ENCODE measurements around the gene TKTL1. TPM values are rescaled to one million over a fixed set of nuclear protein-coding genes. Genes with fewer than 3 reads are reported as not detected.
"Not testable (repeated sequence)": the region's sequence is repeated elsewhere in the genome, so short reads cannot be mapped to it uniquely, and the experiment has no call there.

TKTL1 gene, protein sequence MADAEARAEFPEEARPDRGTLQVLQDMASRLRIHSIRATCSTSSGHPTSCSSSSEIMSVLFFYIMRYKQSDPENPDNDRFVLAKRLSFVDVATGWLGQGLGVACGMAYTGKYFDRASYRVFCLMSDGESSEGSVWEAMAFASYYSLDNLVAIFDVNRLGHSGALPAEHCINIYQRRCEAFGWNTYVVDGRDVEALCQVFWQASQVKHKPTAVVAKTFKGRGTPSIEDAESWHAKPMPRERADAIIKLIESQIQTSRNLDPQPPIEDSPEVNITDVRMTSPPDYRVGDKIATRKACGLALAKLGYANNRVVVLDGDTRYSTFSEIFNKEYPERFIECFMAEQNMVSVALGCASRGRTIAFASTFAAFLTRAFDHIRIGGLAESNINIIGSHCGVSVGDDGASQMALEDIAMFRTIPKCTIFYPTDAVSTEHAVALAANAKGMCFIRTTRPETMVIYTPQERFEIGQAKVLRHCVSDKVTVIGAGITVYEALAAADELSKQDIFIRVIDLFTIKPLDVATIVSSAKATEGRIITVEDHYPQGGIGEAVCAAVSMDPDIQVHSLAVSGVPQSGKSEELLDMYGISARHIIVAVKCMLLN
- not detected in 2 replicates for total RNA-seq (2014; rRNA removed; shearing (Covaris generic))

DNA sequence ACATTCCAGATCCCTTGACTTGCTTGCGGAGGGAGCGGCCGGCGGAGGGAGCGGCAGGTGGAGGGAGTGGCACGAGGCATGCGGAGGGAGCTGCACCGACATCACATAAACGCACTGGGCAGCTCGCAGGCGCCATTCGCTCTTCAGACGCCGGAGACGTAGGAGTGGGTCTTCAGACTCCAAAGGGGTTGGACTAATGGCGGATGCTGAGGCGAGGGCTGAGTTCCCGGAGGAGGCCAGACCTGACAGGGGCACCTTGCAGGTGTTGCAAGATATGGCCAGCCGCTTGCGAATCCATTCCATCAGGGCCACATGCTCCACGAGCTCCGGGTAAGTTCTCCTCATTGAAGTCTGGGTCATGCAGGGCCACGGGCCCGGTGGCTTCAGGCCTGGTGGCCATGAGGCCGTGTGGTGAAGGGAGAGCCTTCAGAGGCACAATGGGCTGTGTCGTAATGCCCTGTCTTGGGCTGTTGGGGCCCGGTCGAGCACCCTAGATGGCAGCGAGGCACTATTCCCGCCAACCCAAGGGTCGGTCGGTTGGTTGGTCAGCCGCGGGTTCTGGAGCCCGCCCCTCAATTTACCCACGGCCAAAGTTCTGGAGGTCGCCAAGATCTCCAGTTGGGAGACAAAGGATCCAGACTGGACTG is at the start of gene TKTL1:
TKTL1 (plus strand) TSS at position 132 of the 647 bp plus-strand sequence; CDS start at position 197, 65 bp downstream.
- no peak for DNase-seq (ENCODE audit: low spot score)

DNA sequence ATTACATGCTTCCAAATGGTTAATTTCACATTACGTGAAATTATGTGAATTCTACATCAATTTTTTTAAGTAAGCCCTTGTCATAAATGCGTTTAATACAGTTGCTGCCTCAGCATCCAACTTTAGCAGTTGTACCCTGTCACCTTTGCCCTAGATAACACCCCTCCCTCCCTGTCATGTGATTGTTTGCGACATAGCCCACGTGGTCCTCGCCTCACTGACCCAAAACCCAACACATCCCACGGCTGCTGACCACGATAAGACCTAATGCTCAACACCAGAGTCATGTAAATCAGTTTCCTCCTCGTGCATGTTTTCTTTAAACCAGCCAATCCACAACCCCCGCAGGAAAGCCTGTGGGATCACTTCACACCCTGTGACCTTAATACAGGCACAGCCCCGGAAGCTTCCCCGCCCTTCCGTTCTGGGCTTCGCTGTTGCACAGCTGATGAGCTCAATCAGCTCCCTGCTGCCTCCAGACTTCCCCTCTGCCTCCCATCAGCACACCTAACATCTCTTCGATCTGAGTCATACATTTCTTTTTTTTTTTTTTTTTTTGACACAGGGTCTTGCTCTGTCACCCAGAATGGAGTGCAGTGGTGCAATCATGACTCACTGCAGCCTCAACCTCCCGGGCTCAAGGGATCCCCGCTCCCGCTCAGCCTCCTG is 48.1 kb upstream of the TKTL1 start:
- DNase-seq (ENCODE audit: low spot score), result not testable (repeated sequence)

DNA sequence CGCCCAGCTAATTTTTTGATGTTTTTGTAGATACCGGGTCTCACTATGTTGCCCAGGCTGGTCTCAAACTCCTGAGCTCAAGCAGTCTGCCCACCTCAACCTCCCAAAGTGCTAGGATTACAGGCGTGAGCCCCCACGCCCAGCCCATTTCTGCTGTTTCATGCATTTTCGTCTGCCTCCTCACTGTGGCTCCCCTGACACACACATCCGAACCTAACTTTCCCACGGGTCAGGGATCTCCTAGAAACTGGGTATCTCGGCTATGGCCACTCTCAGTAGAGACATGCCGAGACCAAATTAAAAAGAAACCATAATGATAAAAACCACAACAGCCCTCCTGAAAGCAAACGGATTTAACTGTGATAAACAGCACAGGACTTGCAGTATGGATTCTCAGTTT is 47.5 kb upstream of the TKTL1 start:
- DNase-seq (ENCODE audit: low spot score), result not testable (repeated sequence)

DNA sequence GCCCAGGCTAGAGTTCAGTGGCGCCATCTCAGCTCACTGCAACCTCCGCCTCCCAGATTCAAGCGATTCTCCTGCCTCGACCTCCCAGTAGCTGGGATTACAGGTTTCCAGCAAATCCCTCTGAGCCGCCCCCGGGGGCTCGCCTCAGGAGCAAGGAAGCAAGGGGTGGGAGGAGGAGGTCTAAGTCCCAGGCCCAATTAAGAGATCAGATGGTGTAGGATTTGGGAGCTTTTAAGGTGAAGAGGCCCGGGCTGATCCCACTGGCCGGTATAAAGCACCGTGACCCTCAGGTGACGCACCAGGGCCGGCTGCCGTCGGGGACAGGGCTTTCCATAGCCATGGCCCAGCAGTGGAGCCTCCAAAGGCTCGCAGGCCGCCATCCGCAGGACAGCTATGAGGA is 38.3 kb upstream of the TKTL1 start, which contains the start of gene OPN1MW3:
OPN1MW3 (plus strand) TSS at position 301 of the 400 bp plus-strand sequence; CDS start at position 339, 38 bp downstream.
- not testable (repeated sequence) for DNase-seq (ENCODE audit: low spot score)

DNA sequence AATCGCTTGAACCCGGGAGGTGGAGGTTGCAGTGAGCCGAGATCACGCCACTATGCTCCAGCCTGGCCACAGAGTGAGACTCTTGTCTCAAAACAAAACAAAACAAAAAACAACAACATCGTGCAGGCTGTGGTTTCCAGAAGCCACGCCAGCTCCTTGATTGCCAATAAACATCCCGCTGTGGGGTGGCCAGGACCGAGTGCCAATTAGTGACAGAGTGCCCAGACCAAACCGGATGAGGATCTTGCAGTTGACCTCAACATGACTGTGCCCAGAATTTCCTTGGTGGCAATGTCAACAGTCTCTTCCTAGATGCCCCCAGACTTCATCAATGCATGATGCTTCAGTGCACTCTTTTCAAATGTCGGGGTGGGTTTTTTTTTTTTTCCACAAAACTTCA is 36.9 kb upstream of the TKTL1 start:
- DNase-seq (ENCODE audit: low spot score), result not testable (repeated sequence)

DNA sequence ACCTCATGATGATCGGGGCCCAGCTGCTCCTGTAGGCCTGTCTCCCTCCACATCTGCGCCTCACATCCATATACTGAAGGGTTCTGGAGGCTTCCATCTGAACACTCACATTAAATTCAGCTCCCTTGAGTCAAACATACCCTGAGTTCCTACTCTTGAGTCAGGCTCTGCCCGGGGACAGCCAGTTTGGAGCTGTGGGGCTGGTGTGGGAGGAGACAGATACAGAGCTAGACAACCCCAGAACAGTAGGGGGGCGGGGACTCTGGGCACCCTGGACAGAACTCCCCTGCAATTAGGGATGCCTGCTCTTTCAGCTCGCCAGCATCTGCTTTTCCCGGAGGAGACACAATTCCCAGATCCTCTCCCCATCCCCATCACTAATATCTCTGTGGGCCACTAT is 32.5 kb upstream of the TKTL1 start:
- DNase-seq (ENCODE audit: low spot score), result not testable (repeated sequence)

DNA sequence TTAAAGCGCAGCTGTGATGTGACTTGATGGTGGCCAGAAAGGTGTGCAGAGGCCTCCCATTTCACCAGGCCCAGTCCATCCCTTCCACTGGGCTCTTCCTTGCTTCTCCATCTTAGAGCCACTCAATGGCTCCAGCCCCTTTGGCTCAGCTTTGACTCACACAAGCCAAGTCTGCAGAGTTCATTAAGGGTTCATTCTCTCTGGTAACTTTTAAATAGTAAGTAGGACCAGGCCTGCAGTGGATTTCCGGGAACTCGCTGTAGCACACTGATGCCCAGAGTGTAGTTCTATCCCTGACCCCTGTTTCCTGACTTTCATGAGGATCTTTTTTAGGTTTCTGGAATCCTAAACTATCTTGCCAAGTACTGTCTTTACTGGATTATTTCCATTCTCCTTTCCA is 26.4 kb upstream of the TKTL1 start:
- DNase-seq (ENCODE audit: low spot score), result not testable (repeated sequence)

DNA sequence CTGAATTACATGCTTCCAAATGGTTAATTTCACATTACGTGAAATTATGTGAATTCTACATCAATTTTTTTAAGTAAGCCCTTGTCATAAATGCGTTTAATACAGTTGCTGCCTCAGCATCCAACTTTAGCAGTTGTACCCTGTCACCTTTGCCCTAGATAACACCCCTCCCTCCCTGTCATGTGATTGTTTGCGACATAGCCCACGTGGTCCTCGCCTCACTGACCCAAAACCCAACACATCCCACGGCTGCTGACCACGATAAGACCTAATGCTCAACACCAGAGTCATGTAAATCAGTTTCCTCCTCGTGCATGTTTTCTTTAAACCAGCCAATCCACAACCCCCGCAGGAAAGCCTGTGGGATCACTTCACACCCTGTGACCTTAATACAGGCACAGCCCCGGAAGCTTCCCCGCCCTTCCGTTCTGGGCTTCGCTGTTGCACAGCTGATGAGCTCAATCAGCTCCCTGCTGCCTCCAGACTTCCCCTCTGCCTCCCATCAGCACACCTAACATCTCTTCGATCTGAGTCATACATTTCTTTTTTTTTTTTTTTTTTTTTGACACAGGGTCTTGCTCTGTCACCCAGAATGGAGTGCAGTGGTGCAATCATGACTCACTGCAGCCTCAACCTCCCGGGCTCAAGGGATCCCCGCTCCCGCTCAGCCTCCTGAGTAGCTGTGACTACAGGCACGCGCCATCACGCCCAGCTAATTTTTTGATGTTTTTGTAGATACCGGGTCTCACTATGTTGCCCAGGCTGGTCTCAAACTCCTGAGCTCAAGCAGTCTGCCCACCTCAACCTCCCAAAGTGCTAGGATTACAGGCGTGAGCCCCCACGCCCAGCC is 10.9 kb upstream of the TKTL1 start:
- DNase-seq (ENCODE audit: low spot score), result not testable (repeated sequence)

DNA sequence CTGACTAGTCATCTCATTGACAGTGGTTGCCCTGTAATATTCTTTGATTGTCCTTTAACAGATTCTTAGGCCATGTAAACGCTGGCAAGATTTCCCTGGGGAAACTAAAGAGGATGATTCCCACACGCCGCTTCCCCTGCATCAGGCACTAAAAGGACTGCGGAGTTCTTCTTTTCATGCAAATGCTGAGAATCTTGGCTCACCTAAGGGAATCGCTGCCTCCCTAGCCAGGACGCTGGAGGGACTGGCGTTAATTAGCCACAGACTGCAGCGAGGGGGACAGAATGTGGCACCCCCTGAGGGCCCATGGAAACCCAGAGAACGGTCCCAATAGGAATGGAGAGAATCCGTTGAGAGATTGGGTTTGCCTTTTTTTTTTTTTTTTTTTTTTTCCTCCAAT is 9.2 kb upstream of the TKTL1 start:
- not testable (repeated sequence) for DNase-seq (ENCODE audit: low spot score)

DNA sequence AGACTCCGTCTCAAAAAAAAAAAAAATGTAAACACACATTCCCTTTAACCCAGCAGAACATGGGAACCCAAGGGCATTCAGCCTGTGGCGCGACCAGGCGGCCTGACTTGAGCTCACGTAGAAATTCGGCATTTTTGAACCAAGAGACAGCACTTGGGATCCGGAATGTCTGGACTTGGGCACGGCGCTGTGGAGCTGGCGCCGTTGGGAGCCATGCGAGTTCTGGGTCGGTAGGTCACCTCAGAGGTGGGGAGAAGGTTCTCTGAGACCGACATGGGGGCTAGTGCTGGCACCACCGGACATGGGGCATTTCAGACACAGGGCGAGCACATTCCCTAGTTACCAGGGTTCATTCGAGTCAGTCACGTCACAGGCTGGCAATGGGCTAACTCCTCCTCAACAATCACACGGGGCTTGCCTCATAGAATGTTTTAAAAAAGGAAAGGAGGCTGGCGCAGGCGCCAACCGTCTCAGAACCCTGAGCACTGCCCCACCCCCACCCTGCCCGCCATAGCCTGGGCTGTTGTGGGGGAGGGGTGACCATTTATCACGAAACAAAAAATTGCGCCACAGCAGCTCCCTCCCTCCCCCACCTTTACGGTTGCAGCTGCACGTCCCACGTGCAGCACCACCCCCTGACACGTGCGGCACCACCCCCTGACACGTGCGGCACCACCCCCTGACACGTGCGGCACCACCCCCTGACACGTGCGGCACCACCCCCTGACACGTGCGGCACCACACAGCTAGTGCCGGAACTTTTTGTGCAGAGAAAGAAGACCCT is 612 bp upstream of the TKTL1 start, which contains the start of gene TEX28:
TEX28 (minus strand) TSS at position 334 of the 784 bp plus-strand sequence. CDS start 3,007 bp downstream, outside the sequence.
- no peak for DNase-seq (ENCODE audit: low spot score)

DNA sequence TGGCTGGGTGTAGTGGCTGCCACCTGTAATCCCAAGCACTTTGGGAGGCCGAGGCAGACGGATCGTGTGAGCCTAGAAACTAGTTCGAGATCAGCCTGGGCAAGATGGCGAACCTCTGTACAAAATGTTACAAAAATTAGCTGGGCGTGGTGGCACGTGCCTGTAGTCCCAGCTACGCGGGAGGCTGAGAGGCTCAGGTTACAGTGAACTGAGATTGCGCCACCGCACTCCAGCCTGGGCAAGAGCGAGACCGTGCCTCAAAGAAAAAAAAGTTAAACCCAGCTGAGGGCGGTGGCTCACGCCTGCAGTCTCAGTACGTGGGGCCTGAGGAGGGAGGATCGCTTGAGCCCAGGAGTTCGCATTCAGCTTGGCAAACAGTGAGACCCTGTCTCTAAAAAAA is 1.1 kb downstream of the TKTL1 start:
- no peak for DNase-seq (ENCODE audit: low spot score)

DNA sequence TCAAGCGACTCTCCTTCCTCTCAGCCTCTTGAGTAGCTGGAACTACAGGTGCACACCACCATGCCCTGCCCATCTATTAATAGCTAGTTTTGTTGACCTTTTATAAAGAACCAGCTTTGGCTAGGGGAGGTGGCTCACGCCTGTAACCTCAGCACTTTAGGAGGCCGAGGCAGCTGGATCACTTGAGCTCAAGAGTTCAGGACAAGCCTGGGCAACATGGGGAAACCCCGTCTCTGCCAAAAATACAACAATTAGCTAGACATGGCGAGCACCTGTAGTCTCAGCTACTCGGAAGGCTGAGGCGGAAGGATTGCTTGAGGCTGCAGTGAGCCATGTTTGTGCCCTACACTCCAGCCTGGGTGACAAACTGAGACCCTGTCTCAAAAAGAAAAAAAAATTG is 2.7 kb downstream of the TKTL1 start:
- no peak for DNase-seq (ENCODE audit: low spot score)

DNA sequence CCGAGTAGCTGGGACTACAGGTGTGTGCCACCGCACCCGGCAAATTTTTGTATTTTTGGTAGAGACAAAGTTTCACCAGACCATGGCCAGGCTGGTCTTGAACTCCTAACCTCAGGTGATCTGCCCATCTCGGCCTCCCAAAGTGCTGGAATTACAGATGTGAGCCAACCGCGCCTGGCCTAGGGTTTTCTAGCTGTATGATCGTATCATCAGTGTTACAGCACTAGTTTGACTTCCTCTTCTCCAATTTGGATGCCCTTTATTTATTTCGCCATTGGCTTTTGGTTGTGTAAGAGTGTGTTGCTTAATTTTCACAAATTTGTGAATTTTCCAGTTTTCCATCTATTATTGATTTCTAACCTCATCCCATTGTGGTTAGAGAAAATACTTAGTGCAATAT is 5.2 kb downstream of the TKTL1 start:
- no peak for DNase-seq (ENCODE audit: low spot score)

DNA sequence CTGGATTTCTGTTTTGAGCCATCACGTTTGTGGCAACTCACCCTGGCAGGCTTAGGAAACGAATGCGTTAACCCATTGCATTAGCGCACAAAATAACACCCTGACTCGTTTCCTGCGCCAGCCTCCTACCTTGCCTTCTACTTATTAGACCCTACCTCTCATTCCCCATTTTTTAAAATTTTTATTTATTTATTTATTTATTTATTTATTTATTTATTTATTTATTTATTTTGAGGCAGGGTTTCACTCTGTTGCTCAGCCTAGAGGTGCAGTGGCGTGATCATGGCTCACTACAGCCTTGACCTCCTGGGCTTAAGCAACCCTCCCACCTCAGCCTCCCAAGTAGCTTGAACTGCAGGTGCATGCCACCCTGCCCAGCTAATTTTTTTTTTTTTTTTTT is 7.4 kb downstream of the TKTL1 start:
- not testable (repeated sequence) for DNase-seq (ENCODE audit: low spot score)

DNA sequence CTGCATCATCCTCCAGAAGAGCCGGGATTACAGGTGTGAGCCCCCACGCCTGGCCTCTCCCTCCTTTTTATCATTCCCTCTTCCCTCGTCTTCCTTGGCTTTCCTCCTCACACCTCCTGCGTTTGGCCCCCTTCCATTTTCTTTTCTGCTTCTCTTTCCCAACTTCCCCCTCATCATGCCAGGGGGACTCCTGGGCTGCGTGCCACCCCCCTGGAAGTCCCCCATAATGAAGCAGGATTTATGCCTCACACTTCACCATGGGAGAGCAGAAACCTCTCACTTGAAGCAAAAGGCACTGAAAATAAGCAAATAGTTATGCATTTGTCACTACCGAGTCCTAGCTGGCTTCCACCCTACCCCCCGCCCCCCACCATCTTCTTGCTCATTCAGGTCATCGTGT is 7.9 kb downstream of the TKTL1 start:
- DNase-seq (ENCODE audit: low spot score), result no peak

DNA sequence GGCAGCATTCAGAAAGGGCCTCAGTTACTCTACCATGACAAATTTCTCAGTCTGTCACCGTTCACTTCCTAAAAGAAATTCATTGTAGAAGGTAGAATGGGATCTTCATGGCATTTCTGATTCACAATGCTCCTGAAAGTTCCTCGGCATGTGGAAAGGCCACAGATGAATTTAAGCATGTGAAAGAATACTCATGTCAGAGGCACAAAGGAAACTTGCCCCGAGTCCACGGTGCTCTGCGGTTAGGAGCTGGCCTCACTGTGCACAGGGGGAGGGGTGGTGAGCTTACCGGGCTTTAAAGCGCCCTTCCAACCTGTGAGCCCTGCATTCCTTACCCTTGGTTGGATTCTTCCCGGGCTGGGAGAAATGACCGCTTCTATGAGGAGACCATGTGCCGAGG is 9.3 kb downstream of the TKTL1 start:
- DNase-seq (ENCODE audit: low spot score), result no peak

DNA sequence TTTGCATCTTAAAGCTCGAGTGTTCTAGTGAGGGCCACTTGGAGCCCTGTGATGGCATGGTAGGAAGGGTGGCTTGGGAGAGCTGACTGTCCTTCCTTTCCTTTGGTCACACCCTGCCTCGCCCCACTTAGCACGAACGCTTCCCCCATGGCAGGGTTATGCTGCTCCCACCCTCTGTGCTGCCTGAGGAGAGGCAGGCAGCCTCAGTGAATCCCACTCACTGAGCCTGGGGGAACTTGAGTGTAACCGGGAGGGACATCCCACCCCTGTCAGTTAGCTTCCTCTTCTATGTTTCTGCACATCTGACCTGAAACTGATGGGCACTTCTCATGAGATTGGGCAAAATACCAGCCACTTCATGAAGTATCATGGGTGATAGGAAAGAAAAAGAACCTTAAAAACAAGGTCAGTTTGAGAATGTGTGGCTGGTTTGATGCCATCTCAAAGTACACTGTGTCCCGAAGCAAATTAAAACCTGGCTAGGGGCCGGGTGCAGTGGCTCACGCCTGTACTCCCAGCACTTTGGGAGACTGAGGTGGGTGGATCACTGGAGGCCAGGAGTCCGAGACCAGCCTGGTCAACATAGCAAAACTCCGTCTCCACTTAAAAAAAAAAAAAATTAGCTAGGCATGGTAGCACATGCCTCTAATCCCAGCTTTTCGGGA is 10.1 kb downstream of the TKTL1 start:
- DNase-seq (ENCODE audit: low spot score), result no peak

DNA sequence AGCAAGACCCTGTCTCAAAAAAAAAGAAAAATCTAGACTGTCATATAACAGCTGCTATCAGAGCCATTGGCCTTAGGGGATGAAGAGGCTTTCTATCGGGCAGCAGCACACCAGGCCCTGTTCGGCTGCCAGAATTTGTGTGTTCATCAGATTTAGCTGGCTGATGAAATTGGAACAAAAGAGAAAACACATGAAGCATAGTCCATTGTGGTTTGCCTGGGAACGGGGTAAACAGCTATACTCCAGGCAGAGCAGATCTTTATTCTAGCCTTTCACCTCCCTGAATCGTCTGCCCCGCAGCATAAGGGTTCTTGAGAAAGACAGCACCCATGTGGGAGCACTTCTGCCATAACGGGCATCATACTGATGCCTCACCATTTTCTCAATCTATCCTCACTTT is 11.6 kb downstream of the TKTL1 start:
- no peak for DNase-seq (ENCODE audit: low spot score)

Measured in HT-29 (cell line).